Epithelial cell of esophagus (primary cell): ENCODE results near the gene AKAP14.
A peak's percentile ranks its signal among the peaks of the same experiment; 100 is the strongest.

Experiments used
- DNase-seq: peaks from one replicate; pipeline ENCODE4 v3.0.0; 2010; ENCODE audit warnings: low read depth
- H3K4me3 ChIP-seq: 2 replicates; pipeline ENCODE4 v1.5.1; 2011; ENCODE audit warnings: mild to moderate bottlenecking, low read length, control low read depth
- CTCF ChIP-seq: IDR thresholded peaks from 2 replicates; pipeline ENCODE4 v1.5.1; 2011; ENCODE audit warnings: low read depth, mild to moderate bottlenecking, low read length, control low read depth, inconsistent platforms; ENCODE audit not compliant: insufficient read depth; ENCODE audit errors: missing control alignments

The AKAP14 gene

GRCh38 chrX:119895843-119896326 is at the start of gene AKAP14:
TSS of gene AKAP14 (plus strand) at chrX:119895893. CDS start at chrX:119903224, 7,331 bp downstream.
- H3K4me3 ChIP-seq = no peak within 1 kb of the TSS
- no peak for DNase-seq
- no peak for TF ChIP-seq CTCF

DNA sequence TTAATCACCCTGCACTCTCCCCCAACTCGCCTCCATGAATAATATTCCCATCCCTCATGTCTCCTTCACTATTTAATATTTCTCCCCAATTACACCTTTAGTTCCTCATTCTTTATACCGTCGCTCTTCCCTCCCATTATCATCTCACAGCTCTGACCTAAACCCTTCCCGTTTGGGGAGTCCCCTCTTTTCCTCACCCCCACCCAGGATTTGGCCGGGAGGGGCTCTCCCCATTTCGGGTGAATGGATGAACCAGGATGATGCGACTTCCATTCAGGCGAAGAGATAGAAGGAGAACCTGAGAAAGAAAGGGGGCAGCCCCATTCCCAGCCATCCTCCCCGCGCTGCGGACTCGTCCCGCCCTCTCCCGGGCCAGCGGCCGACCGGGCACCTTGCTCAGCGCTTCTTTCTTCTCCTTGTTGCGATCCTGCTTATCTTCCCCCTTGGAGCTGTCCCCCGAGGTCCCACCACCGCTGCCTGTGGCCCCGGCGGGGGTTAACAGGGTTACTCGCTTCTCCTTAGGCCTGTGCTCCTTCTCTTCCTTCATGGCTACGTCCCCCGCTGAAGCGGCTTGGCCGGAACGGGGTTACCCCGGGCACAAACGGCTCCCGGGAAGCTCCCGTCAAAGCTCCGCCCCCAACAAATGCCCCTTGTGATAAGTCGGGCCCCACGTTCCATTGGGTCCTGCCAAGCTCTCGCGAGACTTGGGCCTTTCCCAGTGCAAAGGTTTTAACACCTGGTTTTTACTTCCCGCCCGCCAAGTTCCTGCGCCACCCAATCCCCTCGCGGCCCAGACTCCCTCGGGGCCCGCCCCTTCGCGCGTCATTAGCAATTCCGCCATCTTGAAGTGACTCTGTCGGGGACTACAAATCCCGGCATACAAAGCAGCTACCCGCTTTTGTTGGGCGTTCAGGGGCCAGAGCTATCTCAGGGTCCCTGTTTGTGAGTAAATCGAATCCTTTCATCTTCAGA is 43.0 kb upstream of the AKAP14 start, which contains the start of gene UPF3B:
TSS of gene UPF3B (minus strand) at position 582 of the 972 bp plus-strand sequence. CDS start at position 547, 35 bp downstream.
- peak; percentile 97 for DNase-seq
- peak within 1 kb of the TSS; percentile 74 for H3K4me3 ChIP-seq
- TF ChIP-seq CTCF = no peak

GRCh38 chrX:119853444-119853843 is 42.2 kb upstream of the AKAP14 start:
- peak overlapping the region; percentile 74 for H3K4me3 ChIP-seq
- peak; percentile 0 for DNase-seq
- no peak for TF ChIP-seq CTCF

DNA sequence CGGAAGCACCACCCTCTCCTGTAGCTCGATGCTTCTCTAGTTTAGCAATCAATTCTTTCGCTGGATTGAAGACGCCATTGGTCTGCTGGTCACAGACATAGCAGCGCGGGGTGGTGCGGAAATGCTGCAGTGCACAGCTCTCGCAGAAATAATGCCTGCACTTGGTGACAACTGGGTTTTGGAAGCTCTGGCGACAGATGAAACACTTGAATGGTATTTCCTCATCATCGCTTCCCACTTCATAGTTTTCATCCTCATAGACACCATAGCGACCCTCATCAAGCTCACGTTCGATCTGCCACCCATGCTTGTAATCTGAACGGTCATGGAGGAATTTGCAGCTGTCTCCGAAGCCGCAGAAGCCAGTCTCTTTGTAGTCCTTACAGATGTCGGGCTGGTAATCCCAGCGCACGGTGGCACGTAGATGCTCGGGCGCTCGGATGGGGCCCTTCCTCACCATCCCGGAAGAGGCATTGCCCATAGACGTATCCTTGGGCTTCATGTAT is 25.0 kb upstream of the AKAP14 start:
- no peak for TF ChIP-seq CTCF
- DNase-seq = peak; percentile 24
- H3K4me3 ChIP-seq = peak overlapping the region; percentile 75

- DNase-seq = no peak
- peak overlapping the region; percentile 75 for H3K4me3 ChIP-seq
- TF ChIP-seq CTCF = no peak
Observed at GRCh38 chrX:119871245-119871598, 24.5 kb upstream of the AKAP14 start.

DNA sequence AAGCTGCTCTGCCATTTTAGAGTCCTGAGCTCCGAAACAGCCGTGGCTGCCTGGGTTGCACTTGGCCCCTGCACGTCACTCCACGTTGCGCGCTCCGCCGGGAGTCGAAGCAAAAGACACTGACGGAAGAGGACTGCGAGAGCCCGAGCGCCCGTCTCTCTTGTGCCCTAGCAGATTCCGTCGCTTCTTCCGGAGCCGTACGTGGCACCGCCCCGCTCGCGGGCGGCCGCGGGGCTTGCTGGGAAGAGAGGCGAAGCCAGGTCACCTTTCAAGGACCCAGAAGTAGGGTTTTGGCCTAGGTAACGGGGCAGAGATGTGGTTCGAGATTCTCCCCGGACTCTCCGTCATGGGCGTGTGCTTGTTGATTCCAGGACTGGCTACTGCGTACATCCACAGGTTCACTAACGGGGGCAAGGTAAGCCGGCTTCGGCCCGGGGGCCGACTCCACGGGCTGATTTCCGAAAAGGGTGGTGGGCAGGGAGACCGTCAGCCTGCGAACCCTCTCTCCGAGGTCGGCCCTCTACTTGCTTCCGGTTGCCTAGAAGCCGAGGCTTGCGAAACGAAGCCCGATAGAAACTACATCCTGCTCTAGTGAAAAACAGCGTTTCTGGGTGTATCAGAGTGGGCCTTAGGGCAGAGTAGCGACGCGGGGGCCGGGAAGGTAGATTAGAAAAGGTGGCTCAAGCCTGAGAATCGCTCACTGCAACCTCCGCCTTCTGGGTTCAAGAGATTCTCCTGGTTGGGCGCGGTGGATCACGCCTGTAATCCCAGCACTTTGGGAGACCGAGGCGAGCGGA is 23.9 kb upstream of the AKAP14 start, which contains the start of the genes NDUFA1 and RNF113A:
TSS of gene NDUFA1 (plus strand) at position 234 of the 797 bp plus-strand sequence. CDS start at position 314, 80 bp downstream.
TSS of gene RNF113A (minus strand) at position 135 of the 797 bp plus-strand sequence. CDS start at position 15, 120 bp downstream.
- H3K4me3 ChIP-seq = peak within 1 kb of the TSS; percentile 75
- peak; percentile 91 for DNase-seq
- no peak for TF ChIP-seq CTCF
